ENCODE data around the gene DBF4. TPM values are rescaled to one million over a fixed set of nuclear protein-coding genes. Genes with fewer than 3 reads are reported as not detected.
A peak's percentile ranks its signal among the peaks of the same experiment; 100 is the strongest.

The DBF4 gene
- total RNA-seq, 1 experiment from 2014 or later: 55.4 TPM

DNA sequence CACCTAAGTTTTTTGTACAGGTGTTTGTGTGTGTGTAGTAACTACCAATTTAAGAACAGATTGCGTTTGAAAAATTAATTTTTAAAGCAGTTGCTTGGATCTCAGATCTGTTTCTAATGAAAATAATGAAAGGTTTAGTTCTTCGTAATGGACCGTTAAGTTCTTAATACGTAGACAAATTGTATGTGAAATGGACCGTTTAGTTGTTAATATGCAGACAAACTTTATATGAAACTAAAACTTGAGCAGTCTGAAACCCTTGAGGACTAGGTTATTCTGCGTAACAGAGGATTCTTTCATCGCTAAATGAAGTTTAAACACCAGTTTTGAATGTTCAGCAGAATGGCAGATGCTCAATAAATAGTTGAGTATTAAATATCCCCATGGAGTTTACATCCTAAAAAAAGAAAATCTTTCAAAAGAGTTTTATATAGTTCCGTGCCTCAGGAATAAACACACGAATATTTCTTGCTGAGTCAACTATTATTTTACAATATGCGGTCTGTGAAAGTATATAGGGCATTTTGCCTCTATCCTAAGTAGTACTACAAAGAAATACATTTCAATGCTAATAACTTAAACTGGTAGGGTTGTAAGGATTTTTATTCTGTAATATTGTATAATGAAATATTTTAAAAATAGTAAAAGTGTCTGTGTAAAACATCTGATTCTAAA is 1.2 kb downstream of the DBF4 start (continued):
- TF ChIP-seq, protein P1, sequence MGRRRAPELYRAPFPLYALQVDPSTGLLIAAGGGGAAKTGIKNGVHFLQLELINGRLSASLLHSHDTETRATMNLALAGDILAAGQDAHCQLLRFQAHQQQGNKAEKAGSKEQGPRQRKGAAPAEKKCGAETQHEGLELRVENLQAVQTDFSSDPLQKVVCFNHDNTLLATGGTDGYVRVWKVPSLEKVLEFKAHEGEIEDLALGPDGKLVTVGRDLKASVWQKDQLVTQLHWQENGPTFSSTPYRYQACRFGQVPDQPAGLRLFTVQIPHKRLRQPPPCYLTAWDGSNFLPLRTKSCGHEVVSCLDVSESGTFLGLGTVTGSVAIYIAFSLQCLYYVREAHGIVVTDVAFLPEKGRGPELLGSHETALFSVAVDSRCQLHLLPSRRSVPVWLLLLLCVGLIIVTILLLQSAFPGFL (CRISPR knock-in tag; IDR thresholded peaks at IDR 0.05; ENCODE audit: borderline replicate concordance): no peak
- TF ChIP-seq CTCF (IDR thresholded peaks at IDR 0.05) (no peak), GABPB1 (CRISPR knock-in tag; IDR thresholded peaks at IDR 0.05) (no peak)
- TF ChIP-seq, protein P2, sequence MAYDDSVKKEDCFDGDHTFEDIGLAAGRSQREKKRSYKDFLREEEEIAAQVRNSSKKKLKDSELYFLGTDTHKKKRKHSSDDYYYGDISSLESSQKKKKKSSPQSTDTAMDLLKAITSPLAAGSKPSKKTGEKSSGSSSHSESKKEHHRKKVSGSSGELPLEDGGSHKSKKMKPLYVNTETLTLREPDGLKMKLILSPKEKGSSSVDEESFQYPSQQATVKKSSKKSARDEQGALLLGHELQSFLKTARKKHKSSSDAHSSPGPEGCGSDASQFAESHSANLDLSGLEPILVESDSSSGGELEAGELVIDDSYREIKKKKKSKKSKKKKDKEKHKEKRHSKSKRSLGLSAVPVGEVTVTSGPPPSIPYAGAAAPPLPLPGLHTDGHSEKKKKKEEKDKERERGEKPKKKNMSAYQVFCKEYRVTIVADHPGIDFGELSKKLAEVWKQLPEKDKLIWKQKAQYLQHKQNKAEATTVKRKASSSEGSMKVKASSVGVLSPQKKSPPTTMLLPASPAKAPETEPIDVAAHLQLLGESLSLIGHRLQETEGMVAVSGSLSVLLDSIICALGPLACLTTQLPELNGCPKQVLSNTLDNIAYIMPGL (CRISPR knock-in tag; IDR thresholded peaks at IDR 0.05): no peak

DNA sequence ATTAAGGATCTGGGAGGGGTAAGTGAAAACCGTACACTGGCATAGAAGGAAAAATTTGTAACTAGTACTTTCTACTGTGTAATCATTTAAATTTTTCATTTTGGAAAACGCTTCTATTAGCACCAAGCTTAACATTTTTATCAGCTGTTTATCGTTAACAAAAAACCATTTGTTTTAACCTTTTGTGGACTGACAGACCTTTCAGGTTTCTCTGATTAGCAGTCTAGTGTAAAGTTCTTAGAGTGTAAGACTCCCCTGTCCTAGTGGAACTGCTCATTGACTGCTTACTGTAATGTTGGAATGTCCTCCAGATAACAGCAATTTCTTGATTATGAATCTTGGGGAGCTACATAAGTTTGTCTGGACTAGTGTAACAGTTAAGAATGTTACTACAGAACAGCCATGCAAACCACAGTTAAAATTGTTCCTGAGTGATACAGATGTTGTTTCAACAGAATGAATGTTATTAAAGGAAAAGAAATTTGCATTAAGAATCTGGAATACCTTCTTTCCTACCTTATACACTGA is 2.0 kb downstream of the DBF4 start:
- peaks cover 29% of the 10 kb centered on the region for H3K36me3 Mint-ChIP-seq
- no peaks in the 10 kb centered on the region for H3K9me3 Mint-ChIP-seq
- H3K27me3 Mint-ChIP-seq (ENCODE audit: low read depth): no peaks in the 10 kb centered on the region
- peaks cover 25% of the 10 kb centered on the region for H3K4me1 Mint-ChIP-seq
- ChIA-PET POLR2A (no interaction called here), CTCF (no interaction called here)
- ATAC-seq (no peak), DNase-seq (ENCODE audit: low spot score) (no peak)
- TF ChIP-seq ZNF416 (CRISPR knock-in tag; IDR thresholded peaks at IDR 0.05) (no peak), SP1 (CRISPR knock-in tag; conservative IDR thresholded peaks at IDR 0.05) (no peak), GABPB1 (CRISPR knock-in tag; IDR thresholded peaks at IDR 0.05) (no peak), ZNF263 (CRISPR knock-in tag; IDR thresholded peaks at IDR 0.05; ENCODE audit: low read depth) (no peak), CBFB (CRISPR knock-in tag; IDR thresholded peaks at IDR 0.05; ENCODE audit: low read depth) (no peak), ZNF232 (CRISPR knock-in tag; IDR thresholded peaks at IDR 0.05) (no peak), NR1H2 (CRISPR knock-in tag; IDR thresholded peaks at IDR 0.05) (no peak), CREB1 (CRISPR knock-in tag; IDR thresholded peaks at IDR 0.05) (no peak), ZNF671 (CRISPR knock-in tag; IDR thresholded peaks at IDR 0.05) (no peak), FOXP1 (CRISPR knock-in tag; IDR thresholded peaks at IDR 0.05; ENCODE audit: borderline replicate concordance) (no peak)
- TF ChIP-seq, protein P3, sequence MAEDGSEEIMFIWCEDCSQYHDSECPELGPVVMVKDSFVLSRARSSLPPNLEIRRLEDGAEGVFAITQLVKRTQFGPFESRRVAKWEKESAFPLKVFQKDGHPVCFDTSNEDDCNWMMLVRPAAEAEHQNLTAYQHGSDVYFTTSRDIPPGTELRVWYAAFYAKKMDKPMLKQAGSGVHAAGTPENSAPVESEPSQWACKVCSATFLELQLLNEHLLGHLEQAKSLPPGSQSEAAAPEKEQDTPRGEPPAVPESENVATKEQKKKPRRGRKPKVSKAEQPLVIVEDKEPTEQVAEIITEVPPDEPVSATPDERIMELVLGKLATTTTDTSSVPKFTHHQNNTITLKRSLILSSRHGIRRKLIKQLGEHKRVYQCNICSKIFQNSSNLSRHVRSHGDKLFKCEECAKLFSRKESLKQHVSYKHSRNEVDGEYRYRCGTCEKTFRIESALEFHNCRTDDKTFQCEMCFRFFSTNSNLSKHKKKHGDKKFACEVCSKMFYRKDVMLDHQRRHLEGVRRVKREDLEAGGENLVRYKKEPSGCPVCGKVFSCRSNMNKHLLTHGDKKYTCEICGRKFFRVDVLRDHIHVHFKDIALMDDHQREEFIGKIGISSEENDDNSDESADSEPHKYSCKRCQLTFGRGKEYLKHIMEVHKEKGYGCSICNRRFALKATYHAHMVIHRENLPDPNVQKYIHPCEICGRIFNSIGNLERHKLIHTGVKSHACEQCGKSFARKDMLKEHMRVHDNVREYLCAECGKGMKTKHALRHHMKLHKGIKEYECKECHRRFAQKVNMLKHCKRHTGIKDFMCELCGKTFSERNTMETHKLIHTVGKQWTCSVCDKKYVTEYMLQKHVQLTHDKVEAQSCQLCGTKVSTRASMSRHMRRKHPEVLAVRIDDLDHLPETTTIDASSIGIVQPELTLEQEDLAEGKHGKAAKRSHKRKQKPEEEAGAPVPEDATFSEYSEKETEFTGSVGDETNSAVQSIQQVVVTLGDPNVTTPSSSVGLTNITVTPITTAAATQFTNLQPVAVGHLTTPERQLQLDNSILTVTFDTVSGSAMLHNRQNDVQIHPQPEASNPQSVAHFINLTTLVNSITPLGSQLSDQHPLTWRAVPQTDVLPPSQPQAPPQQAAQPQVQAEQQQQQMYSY (CRISPR knock-in tag; IDR thresholded peaks at IDR 0.05): no peak
- TF ChIP-seq, protein P4, sequence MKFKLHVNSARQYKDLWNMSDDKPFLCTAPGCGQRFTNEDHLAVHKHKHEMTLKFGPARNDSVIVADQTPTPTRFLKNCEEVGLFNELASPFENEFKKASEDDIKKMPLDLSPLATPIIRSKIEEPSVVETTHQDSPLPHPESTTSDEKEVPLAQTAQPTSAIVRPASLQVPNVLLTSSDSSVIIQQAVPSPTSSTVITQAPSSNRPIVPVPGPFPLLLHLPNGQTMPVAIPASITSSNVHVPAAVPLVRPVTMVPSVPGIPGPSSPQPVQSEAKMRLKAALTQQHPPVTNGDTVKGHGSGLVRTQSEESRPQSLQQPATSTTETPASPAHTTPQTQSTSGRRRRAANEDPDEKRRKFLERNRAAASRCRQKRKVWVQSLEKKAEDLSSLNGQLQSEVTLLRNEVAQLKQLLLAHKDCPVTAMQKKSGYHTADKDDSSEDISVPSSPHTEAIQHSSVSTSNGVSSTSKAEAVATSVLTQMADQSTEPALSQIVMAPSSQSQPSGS (CRISPR knock-in tag; IDR thresholded peaks at IDR 0.05; ENCODE audit: borderline replicate concordance, low read depth): no peak
- TF ChIP-seq, protein P5, sequence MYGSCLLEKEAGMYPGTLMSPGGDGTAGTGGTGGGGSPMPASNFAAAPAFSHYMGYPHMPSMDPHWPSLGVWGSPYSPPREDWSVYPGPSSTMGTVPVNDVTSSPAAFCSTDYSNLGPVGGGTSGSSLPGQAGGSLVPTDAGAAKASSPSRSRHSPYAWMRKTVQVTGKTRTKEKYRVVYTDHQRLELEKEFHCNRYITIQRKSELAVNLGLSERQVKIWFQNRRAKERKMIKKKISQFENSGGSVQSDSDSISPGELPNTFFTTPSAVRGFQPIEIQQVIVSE (CRISPR knock-in tag; IDR thresholded peaks at IDR 0.05; ENCODE audit: borderline replicate concordance): no peak
- peak overlapping the region; percentile 23; the same call in 1 of the 2 replicates for H3K27ac Mint-ChIP-seq
- H3K4me3 Mint-ChIP-seq: peak overlapping the region; percentile 92
